H1 (cell line): ENCODE results near the gene MRPS26. TPM values are rescaled to one million over a fixed set of nuclear protein-coding genes. Genes with fewer than 3 reads are reported as not detected.

ENCODE experiments used
- CTCF ChIA-PET: fragments of 300-600 bp; sonication (Branson Sonifier 250); formaldehyde crosslinking; loops from one replicate; lab custom pipeline; 2021; ENCODE audit not compliant: partially characterized antibody; lab: Charles Lee
- POLR2A ChIA-PET: fragments of 300-600 bp; sonication (Branson Sonifier 250); formaldehyde crosslinking; loops from one replicate; lab custom pipeline; 2021; ENCODE audit warnings: inconsistent platforms; ENCODE audit not compliant: partially characterized antibody; lab: Charles Lee
- DNase-seq, 2 experiments: peaks; one replicate each; pipeline versions ENCODE4 v3.0.0 to v3.0.0-alpha.2; 2010 to 2022; ENCODE audit warnings: low spot score in 2 of 2, low read depth in 1 of 2, mixed read lengths in 1 of 2
- FAIRE-seq: peaks from 2 replicates; lab custom pipeline; 2011; peaks lifted over from hg19 to GRCh38; lab: Jason Lieb, UNC
- H2AFZ ChIP-seq: 2 replicates; pipeline ENCODE4 v1.8.1; 2012; ENCODE audit warnings: low read length, inconsistent platforms
- H2AK5ac ChIP-seq: 2 replicates; pipeline ENCODE4 v1.6.1; 2013; ENCODE audit warnings: low read depth, low read length
- H2BK120ac ChIP-seq: replicated peaks from 2 replicates; pipeline ENCODE3; 2013; ENCODE audit warnings: low read depth, low read length, inconsistent platforms
- H2BK12ac ChIP-seq: 2 replicates; pipeline ENCODE4 v1.6.1; 2013; ENCODE audit warnings: low read depth, low read length
- H2BK15ac ChIP-seq: 2 replicates; pipeline ENCODE4 v1.6.1; 2013; ENCODE audit warnings: low read length
- H2BK20ac ChIP-seq: 2 replicates; pipeline ENCODE4 v1.6.1; 2013; ENCODE audit warnings: low read length
- H2BK5ac ChIP-seq: 2 replicates; pipeline ENCODE4 v1.6.1; 2013; ENCODE audit warnings: low read depth, low read length
- H3K14ac ChIP-seq: 2 replicates; pipeline ENCODE4 v1.6.1; 2013; ENCODE audit warnings: inconsistent platforms; ENCODE audit not compliant: insufficient read length
- H3K18ac ChIP-seq: 2 replicates; pipeline ENCODE4 v1.6.1; 2013; ENCODE audit warnings: low read length; ENCODE audit errors: extremely low read depth
- H3K23ac ChIP-seq: 2 replicates; pipeline ENCODE4 v1.6.1; 2013; ENCODE audit warnings: inconsistent platforms; ENCODE audit not compliant: insufficient read length
- H3K23me2 ChIP-seq: 2 replicates; pipeline ENCODE4 v1.6.1; 2013; ENCODE audit warnings: low read depth, low read length
- H3K27ac ChIP-seq: 2 replicates; pipeline ENCODE4 v1.6.1; 2011; ENCODE audit warnings: low read depth, low read length, inconsistent platforms
- H3K27me3 ChIP-seq, 4 experiments: replicated peaks in 1 of 4; 1 replicate in 1 of 4; 2 replicates in 3 of 4; pipeline versions ENCODE4 v1.6.1 to v1.8.1; 2011 to 2013; ENCODE audit warnings: low read length in 3 of 4, mild to moderate bottlenecking in 3 of 4, inconsistent platforms in 2 of 4, mixed read lengths in 2 of 4, moderate library complexity in 1 of 4; ENCODE audit not compliant: control insufficient read depth in 3 of 4, insufficient read depth in 3 of 4; ENCODE audit errors: extremely low read depth in 1 of 4
- H3K36me3 ChIP-seq, 4 experiments: 2 replicates each; pipeline versions ENCODE4 v1.6.1 to v1.8.1; 2011 to 2013; ENCODE audit warnings: mild to moderate bottlenecking in 4 of 4, low read length in 3 of 4, moderate library complexity in 2 of 4, control low read depth in 1 of 4, inconsistent platforms in 1 of 4; ENCODE audit not compliant: insufficient read depth in 4 of 4, control insufficient read depth in 2 of 4
- H3K4ac ChIP-seq: replicated peaks from 2 replicates; pipeline ENCODE3; 2013; ENCODE audit warnings: low read length, low read depth, mixed read lengths, inconsistent platforms; ENCODE audit not compliant: insufficient read length
- H3K4me1 ChIP-seq, 4 experiments: replicated peaks in 1 of 4; 1 replicate in 1 of 4; 2 replicates in 3 of 4; pipeline versions ENCODE4 v1.6.1 to v1.8.1; 2011 to 2013; ENCODE audit warnings: low read length in 3 of 4, inconsistent platforms in 2 of 4, mixed read lengths in 1 of 4; ENCODE audit not compliant: insufficient read depth in 4 of 4, control insufficient read depth in 3 of 4
- H3K4me2 ChIP-seq, 2 experiments: 2 replicates each; pipeline versions ENCODE4 v1.6.1 to v1.8.1; 2011 to 2013; ENCODE audit warnings: low read depth in 2 of 2, low read length in 2 of 2, control low read depth in 1 of 2, inconsistent platforms in 1 of 2, mild to moderate bottlenecking in 1 of 2; ENCODE audit not compliant: insufficient read depth in 1 of 2
- H3K4me3 ChIP-seq, 4 experiments: fragments of 200-600, 300-600 bp in 1 of 4; sonication (generic), shearing (Covaris generic), sonication (Bioruptor Twin) in 1 of 4; 2 replicates each; pipeline versions ENCODE4 v1.5.1 to v1.8.1; 2011 to 2016; ENCODE audit warnings: low read length in 4 of 4, low read depth in 3 of 4, control low read depth in 2 of 4, inconsistent platforms in 2 of 4, mild to moderate bottlenecking in 2 of 4, mixed read lengths in 1 of 4, moderate library complexity in 1 of 4; ENCODE audit not compliant: insufficient read depth in 2 of 4; ENCODE audit errors: extremely low read depth in 1 of 4
- H3K56ac ChIP-seq: replicated peaks from 2 replicates; pipeline ENCODE3; 2013; ENCODE audit warnings: low read depth, mild to moderate bottlenecking, mixed read lengths, low read length, inconsistent platforms; ENCODE audit not compliant: insufficient read length
- H3K79me1 ChIP-seq: 2 replicates; pipeline ENCODE4 v1.6.1; 2013; ENCODE audit warnings: low read depth, low read length, control low read depth
- H3K79me2 ChIP-seq, 2 experiments: 2 replicates each; pipeline versions ENCODE4 v1.6.1 to v1.8.1; 2012 to 2013; ENCODE audit warnings: low read length in 2 of 2, mild to moderate bottlenecking in 2 of 2, inconsistent platforms in 1 of 2; ENCODE audit not compliant: insufficient read depth in 2 of 2, control insufficient read depth in 1 of 2
- H3K9ac ChIP-seq, 4 experiments: replicated peaks in 1 of 4; 1 replicate in 1 of 4; 2 replicates in 3 of 4; pipeline versions ENCODE4 v1.6.1 to v1.8.1; 2011 to 2013; ENCODE audit warnings: low read depth in 3 of 4, low read length in 3 of 4, control low read depth in 2 of 4, mild to moderate bottlenecking in 2 of 4, moderate library complexity in 2 of 4, inconsistent platforms in 1 of 4; ENCODE audit errors: extremely low read depth in 1 of 4
- H3K9me3 ChIP-seq, 2 experiments: 2 replicates each; pipeline versions ENCODE4 v1.6.1 to v1.8.1; 2012 to 2013; ENCODE audit warnings: mild to moderate bottlenecking in 2 of 2, moderate library complexity in 2 of 2, control low read depth in 1 of 2, inconsistent platforms in 1 of 2, low read depth in 1 of 2, low read length in 1 of 2, mixed read lengths in 1 of 2; ENCODE audit not compliant: insufficient read depth in 2 of 2
- H4K20me1 ChIP-seq, 2 experiments: replicated peaks in 1 of 2; 2 replicates each; pipeline versions ENCODE3 to v1.8.1; 2011 to 2013; ENCODE audit warnings: inconsistent platforms in 2 of 2, low read length in 2 of 2, mild to moderate bottlenecking in 1 of 2; ENCODE audit not compliant: insufficient read depth in 2 of 2, control insufficient read depth in 1 of 2
- H4K5ac ChIP-seq: 2 replicates; pipeline ENCODE4 v1.6.1; 2013; ENCODE audit warnings: low read length, low read depth, mixed read lengths, inconsistent platforms; ENCODE audit not compliant: insufficient read length
- H4K8ac ChIP-seq: 2 replicates; pipeline ENCODE4 v1.8.0; 2013; ENCODE audit warnings: mild to moderate bottlenecking, moderate library complexity, low read length, inconsistent platforms; ENCODE audit not compliant: insufficient read depth; ENCODE audit errors: extremely low read depth
- H4K91ac ChIP-seq: replicated peaks from 2 replicates; pipeline ENCODE3; 2013; ENCODE audit warnings: low read length, mixed read lengths, inconsistent platforms; ENCODE audit not compliant: insufficient read length
- RNF2 ChIP-seq: fragments of 200-900, 300-1000 bp; sonication (generic); IDR thresholded peaks from 2 replicates; pipeline ENCODE4 v1.7.1; 2016; ENCODE audit warnings: borderline replicate concordance, low read depth, mild to moderate bottlenecking, antibody characterized with exemption, low read length; ENCODE audit not compliant: poor library complexity, severe bottlenecking; ENCODE audit errors: missing control alignments
- SUZ12 ChIP-seq: fragments of 200-600 bp; sonication (generic); IDR thresholded peaks from 2 replicates; pipeline ENCODE4 v1.6.1; 2012; ENCODE audit warnings: mild to moderate bottlenecking, inconsistent platforms, low read length, moderate library complexity, mixed read lengths
- WGBS, 2 experiments: shearing (Covaris generic) in 1 of 2; methylation state at CpG; one replicate each; pipeline versions ENCODE4 v1.1.6 to v1.1.7; 2013 to 2015; ENCODE audit warnings: low lambda C conversion rate in 2 of 2, mixed read lengths in 2 of 2, inconsistent platforms in 1 of 2, low coverage in 1 of 2, missing lambda C conversion rate in 1 of 2; ENCODE audit not compliant: insufficient replicate concordance in 2 of 2, insufficient coverage in 1 of 2, insufficient read length in 1 of 2; ENCODE audit errors: extremely low coverage in 1 of 2, missing lambda C conversion rate in 1 of 2; 5-methylcytosine and 5-hydroxymethylcytosine counted together
- polyA plus RNA-seq, 7 experiments: library from polyadenylated mRNA; depleted of rRNA in 3 of 7; stranded (reverse) in 5 of 7; unstranded in 2 of 7; fragments of >200 nt in 5 of 7; fragments of 200-250 nt in 2 of 7; gene quantifications; 1 replicate in 5 of 7; 2 replicates in 1 of 7; 4 replicates in 1 of 7; pipeline versions ENCODE4 v1.2.1 to v1.2.3, GENCODE V29; 2011 to 2013; ENCODE audit warnings: missing spikeins in 2 of 7, mixed read lengths in 2 of 7
- total RNA-seq: library from RNA; stranded (reverse); fragmentation: NEBNext Ultra II Directional; extraction: Animal tissue kit (Norgen Biotek cat#: 25700); gene quantifications from 2 replicates; pipeline ENCODE4 v1.2.1, GENCODE V29; 2021

Gene MRPS26
- total and polyA plus RNA-seq, 2 of the 8 experiments (the other 6 are each of a cell fraction or from before 2014, with no cell fraction given), result 83.6 to 103 TPM

- no peak overlapping the region for H3K14ac ChIP-seq
- no peak overlapping the region for H3K56ac ChIP-seq
- no peaks in the 10 kb centered on the region for H4K20me1 ChIP-seq
- DNase-seq (no peak), FAIRE-seq (no peak)
- no peak overlapping the region for H4K5ac ChIP-seq
- no peak overlapping the region for H2BK5ac ChIP-seq
- H3K27me3 ChIP-seq, result no peaks in the 10 kb centered on the region
- no peak overlapping the region for H3K4me3 ChIP-seq
- no peak overlapping the region for H3K27ac ChIP-seq
- TF ChIP-seq SUZ12 (no peak), RNF2 (no peak)
- no peak overlapping the region for H3K4me2 ChIP-seq
- H2BK15ac ChIP-seq, result no peak overlapping the region
- no peak overlapping the region for H3K23ac ChIP-seq
- ChIA-PET CTCF (interaction anchor here (1.4 kb wide), 1 partner anchor 147 kb away, joined by 5 read pairs; no protein-coding TSS in a partner anchor), POLR2A (no interaction called here)
- no peak overlapping the region for H2BK120ac ChIP-seq
- no peak overlapping the region for H2AK5ac ChIP-seq
- no peak overlapping the region for H2AFZ ChIP-seq
- H3K23me2 ChIP-seq, result peaks cover 1% of the 10 kb centered on the region; the same call in 1 of the 2 replicates
- no peak overlapping the region for H4K8ac ChIP-seq
- no peak overlapping the region for H2BK20ac ChIP-seq
- no peak overlapping the region for H2BK12ac ChIP-seq
- H3K79me2 ChIP-seq, result no peaks in the 10 kb centered on the region
- H3K4ac ChIP-seq, result no peak overlapping the region
- no peaks in the 10 kb centered on the region for H3K79me1 ChIP-seq
- 91% methylated on average over 3 of the region's 3 CpGs; no CpG with 5 or more reads in 1 of the 2 experiments for WGBS, 2 experiments
- H3K9me3 ChIP-seq, result no peaks in the 10 kb centered on the region
- H3K18ac ChIP-seq, result no peak overlapping the region
- H3K36me3 ChIP-seq, result peaks cover 0 to 23% (median 9%) of the 10 kb centered on the region in 4 experiments; a peak in 5 of 8 replicates
- no peaks in the 10 kb centered on the region for H3K4me1 ChIP-seq
- no peak overlapping the region for H3K9ac ChIP-seq
- H4K91ac ChIP-seq, result no peak overlapping the region
Measured at GRCh38 chr20:3011752-3012151, 34.1 kb upstream of the MRPS26 start.
